Measurements from ENCODE around the gene PCDHGB7.
"Not testable (repeated sequence)": the region's sequence is repeated elsewhere in the genome, so short reads cannot be mapped to it uniquely, and the experiment has no call there.

The PCDHGB7 gene

DNA sequence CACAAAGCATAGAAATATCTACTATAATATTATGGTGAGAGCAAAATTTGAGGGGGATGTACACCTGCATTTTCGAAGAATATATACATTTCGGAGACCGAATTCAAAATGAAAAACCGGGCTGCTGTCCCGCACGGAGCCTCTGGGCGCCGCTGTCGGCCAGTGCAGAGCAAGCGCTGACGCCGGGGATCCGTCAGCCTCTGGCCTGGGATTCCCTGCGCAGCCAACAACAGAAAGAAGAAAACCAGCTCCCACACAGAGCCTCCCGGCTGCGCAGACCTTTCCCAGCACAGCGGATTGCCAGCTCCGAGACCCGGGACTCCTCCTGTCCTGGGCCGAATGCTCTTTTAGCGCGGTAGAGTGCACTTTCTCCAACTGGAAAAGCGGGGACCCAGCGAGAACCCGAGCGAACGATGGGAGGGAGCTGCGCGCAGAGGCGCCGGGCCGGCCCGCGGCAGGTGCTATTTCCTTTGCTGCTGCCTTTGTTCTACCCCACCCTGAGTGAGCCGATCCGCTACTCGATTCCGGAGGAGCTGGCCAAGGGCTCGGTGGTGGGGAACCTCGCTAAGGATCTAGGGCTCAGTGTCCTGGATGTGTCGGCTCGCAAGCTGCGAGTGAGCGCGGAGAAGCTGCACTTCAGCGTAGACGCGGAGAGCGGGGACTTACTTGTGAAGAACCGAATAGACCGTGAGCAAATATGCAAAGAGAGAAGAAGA is 9.5 kb upstream of the PCDHGB7 start, which contains the start of gene PCDHGB6:
TSS of gene PCDHGB6 (plus strand) at position 232 of the 716 bp plus-strand sequence. CDS start at position 414, 182 bp downstream.
- ATAC-seq: not testable (repeated sequence)

DNA sequence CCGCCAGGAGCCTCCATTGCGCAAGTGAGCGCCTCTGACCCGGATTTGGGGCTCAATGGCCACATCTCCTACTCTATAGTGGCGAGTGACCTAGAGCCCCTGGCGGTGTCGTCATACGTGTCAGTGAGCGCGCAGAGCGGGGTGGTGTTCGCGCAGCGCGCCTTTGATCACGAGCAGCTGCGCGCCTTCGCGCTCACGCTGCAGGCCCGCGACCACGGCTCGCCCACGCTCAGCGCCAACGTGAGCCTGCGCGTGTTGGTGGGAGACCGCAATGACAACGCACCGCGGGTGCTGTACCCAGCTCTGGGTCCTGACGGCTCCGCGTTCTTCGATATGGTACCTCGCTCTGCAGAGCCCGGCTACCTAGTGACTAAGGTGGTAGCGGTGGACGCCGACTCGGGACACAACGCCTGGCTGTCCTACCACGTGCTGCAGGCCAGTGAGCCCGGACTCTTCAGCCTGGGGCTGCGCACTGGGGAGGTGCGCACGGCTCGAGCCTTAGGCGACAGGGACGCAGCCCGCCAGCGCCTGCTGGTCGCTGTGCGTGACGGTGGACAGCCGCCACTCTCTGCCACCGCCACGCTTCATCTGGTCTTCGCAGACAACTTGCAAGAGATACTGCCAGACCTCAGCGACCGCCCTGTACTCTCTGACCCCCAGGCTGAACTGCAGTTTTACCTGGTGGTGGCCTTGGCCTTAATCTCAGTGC is 7.7 kb upstream of the PCDHGB7 start:
- TF ChIP-seq BACH2 (CRISPR knock-in tag; IDR thresholded peaks at IDR 0.05; ENCODE audit: borderline replicate concordance) (no peak), TCF4 (CRISPR knock-in tag; IDR thresholded peaks at IDR 0.05; ENCODE audit: borderline replicate concordance) (no peak), PPARA (CRISPR knock-in tag; IDR thresholded peaks at IDR 0.05; ENCODE audit: borderline replicate concordance) (no peak), SNAI2 (CRISPR knock-in tag; IDR thresholded peaks at IDR 0.05) (no peak), CSDC2 (CRISPR knock-in tag; IDR thresholded peaks at IDR 0.05) (no peak), ZNF8 (CRISPR knock-in tag; IDR thresholded peaks at IDR 0.05) (no peak), TOX (CRISPR knock-in tag; IDR thresholded peaks at IDR 0.05; ENCODE audit: borderline replicate concordance) (no peak), OSR1 (CRISPR knock-in tag; IDR thresholded peaks at IDR 0.05) (no peak), ZFP3 (CRISPR knock-in tag; IDR thresholded peaks at IDR 0.05) (no peak)
- TF ChIP-seq, protein P1, sequence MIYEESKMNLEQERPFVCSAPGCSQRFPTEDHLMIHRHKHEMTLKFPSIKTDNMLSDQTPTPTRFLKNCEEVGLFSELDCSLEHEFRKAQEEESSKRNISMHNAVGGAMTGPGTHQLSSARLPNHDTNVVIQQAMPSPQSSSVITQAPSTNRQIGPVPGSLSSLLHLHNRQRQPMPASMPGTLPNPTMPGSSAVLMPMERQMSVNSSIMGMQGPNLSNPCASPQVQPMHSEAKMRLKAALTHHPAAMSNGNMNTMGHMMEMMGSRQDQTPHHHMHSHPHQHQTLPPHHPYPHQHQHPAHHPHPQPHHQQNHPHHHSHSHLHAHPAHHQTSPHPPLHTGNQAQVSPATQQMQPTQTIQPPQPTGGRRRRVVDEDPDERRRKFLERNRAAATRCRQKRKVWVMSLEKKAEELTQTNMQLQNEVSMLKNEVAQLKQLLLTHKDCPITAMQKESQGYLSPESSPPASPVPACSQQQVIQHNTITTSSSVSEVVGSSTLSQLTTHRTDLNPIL (CRISPR knock-in tag; IDR thresholded peaks at IDR 0.05; ENCODE audit: low read depth): no peak
- TF ChIP-seq, protein P2, sequence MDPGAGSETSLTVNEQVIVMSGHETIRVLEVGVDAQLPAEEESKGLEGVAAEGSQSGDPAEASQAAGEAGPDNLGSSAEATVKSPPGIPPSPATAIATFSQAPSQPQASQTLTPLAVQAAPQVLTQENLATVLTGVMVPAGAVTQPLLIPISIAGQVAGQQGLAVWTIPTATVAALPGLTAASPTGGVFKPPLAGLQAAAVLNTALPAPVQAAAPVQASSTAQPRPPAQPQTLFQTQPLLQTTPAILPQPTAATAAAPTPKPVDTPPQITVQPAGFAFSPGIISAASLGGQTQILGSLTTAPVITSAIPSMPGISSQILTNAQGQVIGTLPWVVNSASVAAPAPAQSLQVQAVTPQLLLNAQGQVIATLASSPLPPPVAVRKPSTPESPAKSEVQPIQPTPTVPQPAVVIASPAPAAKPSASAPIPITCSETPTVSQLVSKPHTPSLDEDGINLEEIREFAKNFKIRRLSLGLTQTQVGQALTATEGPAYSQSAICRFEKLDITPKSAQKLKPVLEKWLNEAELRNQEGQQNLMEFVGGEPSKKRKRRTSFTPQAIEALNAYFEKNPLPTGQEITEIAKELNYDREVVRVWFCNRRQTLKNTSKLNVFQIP (CRISPR knock-in tag; IDR thresholded peaks at IDR 0.05; ENCODE audit: borderline replicate concordance, low read depth): no peak
- ATAC-seq: no peak

DNA sequence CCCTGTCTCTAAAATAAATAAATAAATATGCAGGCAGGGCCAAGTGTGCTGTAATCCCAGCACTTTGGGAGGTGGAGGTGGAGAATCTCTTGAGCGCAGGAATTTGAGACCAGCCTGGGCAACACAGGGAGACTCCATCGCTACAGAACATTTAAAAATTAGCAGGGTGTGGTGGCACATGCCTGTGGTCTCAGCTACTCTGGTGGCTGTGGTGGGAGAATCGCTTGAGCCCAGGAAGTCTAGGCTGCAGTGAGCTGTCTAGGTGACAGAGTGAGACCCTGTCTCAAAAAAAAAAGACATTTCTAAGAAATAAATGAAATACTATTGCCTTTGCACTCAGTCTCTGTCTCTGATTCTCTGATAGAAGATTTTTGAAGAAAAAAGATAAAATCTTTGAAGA is 5.9 kb upstream of the PCDHGB7 start:
- TF ChIP-seq ZNF565 (CRISPR knock-in tag; conservative IDR thresholded peaks at IDR 0.05; ENCODE audit: low read depth) (no peak), ESRRG (CRISPR knock-in tag; IDR thresholded peaks at IDR 0.05) (no peak), TOX (CRISPR knock-in tag; IDR thresholded peaks at IDR 0.05; ENCODE audit: borderline replicate concordance) (no peak), ZFP30 (CRISPR knock-in tag; IDR thresholded peaks at IDR 0.05) (no peak), ZNF8 (CRISPR knock-in tag; IDR thresholded peaks at IDR 0.05) (no peak), OSR1 (CRISPR knock-in tag; IDR thresholded peaks at IDR 0.05) (no peak), BACH2 (CRISPR knock-in tag; IDR thresholded peaks at IDR 0.05; ENCODE audit: borderline replicate concordance) (no peak), ZFP3 (CRISPR knock-in tag; IDR thresholded peaks at IDR 0.05) (no peak), ISL1 (CRISPR knock-in tag; IDR thresholded peaks at IDR 0.05) (no peak), SNAI2 (CRISPR knock-in tag; IDR thresholded peaks at IDR 0.05) (no peak), CSDC2 (CRISPR knock-in tag; IDR thresholded peaks at IDR 0.05) (no peak), ZC3H10 (CRISPR knock-in tag; IDR thresholded peaks at IDR 0.05) (no peak), RARB (CRISPR knock-in tag; IDR thresholded peaks at IDR 0.05) (no peak), ARNTL (CRISPR knock-in tag; IDR thresholded peaks at IDR 0.05; ENCODE audit: borderline replicate concordance, low read depth) (no peak), TCF4 (CRISPR knock-in tag; IDR thresholded peaks at IDR 0.05; ENCODE audit: borderline replicate concordance) (no peak)
- TF ChIP-seq, protein P2 (CRISPR knock-in tag; IDR thresholded peaks at IDR 0.05; ENCODE audit: borderline replicate concordance, low read depth): no peak
- TF ChIP-seq, protein P3, sequence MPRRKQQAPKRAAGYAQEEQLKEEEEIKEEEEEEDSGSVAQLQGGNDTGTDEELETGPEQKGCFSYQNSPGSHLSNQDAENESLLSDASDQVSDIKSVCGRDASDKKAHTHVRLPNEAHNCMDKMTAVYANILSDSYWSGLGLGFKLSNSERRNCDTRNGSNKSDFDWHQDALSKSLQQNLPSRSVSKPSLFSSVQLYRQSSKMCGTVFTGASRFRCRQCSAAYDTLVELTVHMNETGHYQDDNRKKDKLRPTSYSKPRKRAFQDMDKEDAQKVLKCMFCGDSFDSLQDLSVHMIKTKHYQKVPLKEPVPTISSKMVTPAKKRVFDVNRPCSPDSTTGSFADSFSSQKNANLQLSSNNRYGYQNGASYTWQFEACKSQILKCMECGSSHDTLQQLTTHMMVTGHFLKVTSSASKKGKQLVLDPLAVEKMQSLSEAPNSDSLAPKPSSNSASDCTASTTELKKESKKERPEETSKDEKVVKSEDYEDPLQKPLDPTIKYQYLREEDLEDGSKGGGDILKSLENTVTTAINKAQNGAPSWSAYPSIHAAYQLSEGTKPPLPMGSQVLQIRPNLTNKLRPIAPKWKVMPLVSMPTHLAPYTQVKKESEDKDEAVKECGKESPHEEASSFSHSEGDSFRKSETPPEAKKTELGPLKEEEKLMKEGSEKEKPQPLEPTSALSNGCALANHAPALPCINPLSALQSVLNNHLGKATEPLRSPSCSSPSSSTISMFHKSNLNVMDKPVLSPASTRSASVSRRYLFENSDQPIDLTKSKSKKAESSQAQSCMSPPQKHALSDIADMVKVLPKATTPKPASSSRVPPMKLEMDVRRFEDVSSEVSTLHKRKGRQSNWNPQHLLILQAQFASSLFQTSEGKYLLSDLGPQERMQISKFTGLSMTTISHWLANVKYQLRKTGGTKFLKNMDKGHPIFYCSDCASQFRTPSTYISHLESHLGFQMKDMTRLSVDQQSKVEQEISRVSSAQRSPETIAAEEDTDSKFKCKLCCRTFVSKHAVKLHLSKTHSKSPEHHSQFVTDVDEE (CRISPR knock-in tag; IDR thresholded peaks at IDR 0.05): no peak
- TF ChIP-seq, protein P4, sequence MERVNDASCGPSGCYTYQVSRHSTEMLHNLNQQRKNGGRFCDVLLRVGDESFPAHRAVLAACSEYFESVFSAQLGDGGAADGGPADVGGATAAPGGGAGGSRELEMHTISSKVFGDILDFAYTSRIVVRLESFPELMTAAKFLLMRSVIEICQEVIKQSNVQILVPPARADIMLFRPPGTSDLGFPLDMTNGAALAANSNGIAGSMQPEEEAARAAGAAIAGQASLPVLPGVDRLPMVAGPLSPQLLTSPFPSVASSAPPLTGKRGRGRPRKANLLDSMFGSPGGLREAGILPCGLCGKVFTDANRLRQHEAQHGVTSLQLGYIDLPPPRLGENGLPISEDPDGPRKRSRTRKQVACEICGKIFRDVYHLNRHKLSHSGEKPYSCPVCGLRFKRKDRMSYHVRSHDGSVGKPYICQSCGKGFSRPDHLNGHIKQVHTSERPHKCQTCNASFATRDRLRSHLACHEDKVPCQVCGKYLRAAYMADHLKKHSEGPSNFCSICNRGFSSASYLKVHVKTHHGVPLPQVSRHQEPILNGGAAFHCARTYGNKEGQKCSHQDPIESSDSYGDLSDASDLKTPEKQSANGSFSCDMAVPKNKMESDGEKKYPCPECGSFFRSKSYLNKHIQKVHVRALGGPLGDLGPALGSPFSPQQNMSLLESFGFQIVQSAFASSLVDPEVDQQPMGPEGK (CRISPR knock-in tag; IDR thresholded peaks at IDR 0.05; ENCODE audit: borderline replicate concordance): no peak
- ATAC-seq: no peak
